HG02763 (cell line): ENCODE data around the gene DSC1.

Experiments used
- ATAC-seq: cut with Tn5 transposase; IDR thresholded peaks from one replicate; pipeline ENCODE4 v1.9.1; 2021; ENCODE audit warnings: mild to moderate bottlenecking, moderate library complexity; ENCODE audit not compliant: unreplicated experiment

Gene DSC1

GRCh38 chr18:31104444-31104843, 58.2 kb downstream of the DSC1 start:
- ATAC-seq: no peak

GRCh38 chr18:31103423-31103822, 59.2 kb downstream of the DSC1 start:
- ATAC-seq: no peak

GRCh38 chr18:31102941-31103340, 59.7 kb downstream of the DSC1 start:
- no peak for ATAC-seq

- no peak for ATAC-seq
These were observed 60.5 kb downstream of the DSC1 start, which contains the start of gene DSC2 for GRCh38 chr18:31102025-31102684. TSS of gene DSC2 (minus strand) at chr18:31102421. CDS start at chr18:31101971, 450 bp downstream.

GRCh38 chr18:31101183-31102024, 61.3 kb downstream of the DSC1 start:
- ATAC-seq: no peak

GRCh38 chr18:31100436-31101182, 62.0 kb downstream of the DSC1 start:
- ATAC-seq: no peak

- no peak for ATAC-seq
These were observed 63.0 kb downstream of the DSC1 start for GRCh38 chr18:31099450-31100230.

GRCh38 chr18:31098878-31099277, 63.8 kb downstream of the DSC1 start:
- no peak for ATAC-seq

GRCh38 chr18:31097666-31098065, 65.0 kb downstream of the DSC1 start:
- ATAC-seq: no peak

GRCh38 chr18:31093880-31094279, 68.8 kb downstream of the DSC1 start:
- ATAC-seq: no peak

- ATAC-seq: no peak
These were observed 69.4 kb downstream of the DSC1 start for GRCh38 chr18:31093294-31093693.

GRCh38 chr18:31091350-31091749, 71.3 kb downstream of the DSC1 start:
- ATAC-seq: no peak

GRCh38 chr18:31088532-31088931, 74.1 kb downstream of the DSC1 start:
- no peak for ATAC-seq

- ATAC-seq: no peak
These were observed 82.7 kb downstream of the DSC1 start for GRCh38 chr18:31079973-31080372.
